ENCODE data around the gene FOXN3.

DNA sequence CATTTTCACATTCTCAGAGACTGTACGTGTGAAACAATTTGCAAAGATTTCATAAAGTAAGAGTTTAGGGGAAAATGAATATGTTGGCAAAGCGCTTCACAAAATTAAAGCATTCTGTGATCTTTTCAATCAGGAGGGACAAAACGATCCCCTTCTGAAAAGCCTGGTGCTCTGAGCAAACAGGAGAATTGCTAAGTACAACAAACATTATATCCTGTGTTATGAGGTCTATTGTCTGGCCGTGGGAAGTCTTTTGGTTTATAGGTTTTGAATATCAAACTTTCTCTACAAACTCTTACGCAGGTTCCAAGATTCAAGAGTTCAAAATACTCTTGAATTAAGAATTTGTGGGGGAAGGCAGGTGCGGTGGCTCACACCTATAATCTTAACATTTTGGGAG lies 7.2 kb upstream of the FOXN3 start:
- TF ChIP-seq, protein P1, sequence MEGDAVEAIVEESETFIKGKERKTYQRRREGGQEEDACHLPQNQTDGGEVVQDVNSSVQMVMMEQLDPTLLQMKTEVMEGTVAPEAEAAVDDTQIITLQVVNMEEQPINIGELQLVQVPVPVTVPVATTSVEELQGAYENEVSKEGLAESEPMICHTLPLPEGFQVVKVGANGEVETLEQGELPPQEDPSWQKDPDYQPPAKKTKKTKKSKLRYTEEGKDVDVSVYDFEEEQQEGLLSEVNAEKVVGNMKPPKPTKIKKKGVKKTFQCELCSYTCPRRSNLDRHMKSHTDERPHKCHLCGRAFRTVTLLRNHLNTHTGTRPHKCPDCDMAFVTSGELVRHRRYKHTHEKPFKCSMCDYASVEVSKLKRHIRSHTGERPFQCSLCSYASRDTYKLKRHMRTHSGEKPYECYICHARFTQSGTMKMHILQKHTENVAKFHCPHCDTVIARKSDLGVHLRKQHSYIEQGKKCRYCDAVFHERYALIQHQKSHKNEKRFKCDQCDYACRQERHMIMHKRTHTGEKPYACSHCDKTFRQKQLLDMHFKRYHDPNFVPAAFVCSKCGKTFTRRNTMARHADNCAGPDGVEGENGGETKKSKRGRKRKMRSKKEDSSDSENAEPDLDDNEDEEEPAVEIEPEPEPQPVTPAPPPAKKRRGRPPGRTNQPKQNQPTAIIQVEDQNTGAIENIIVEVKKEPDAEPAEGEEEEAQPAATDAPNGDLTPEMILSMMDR (IDR thresholded peaks at IDR 0.05), result no peak
- no peak for TF ChIP-seq POLR2A (IDR thresholded peaks at IDR 0.05)
